Measurements from ENCODE around the gene PPP2R2C.

The PPP2R2C gene

GRCh38 chr4:6516281-6516680 is 43.9 kb upstream of the PPP2R2C start:
- no peak overlapping the region for H3K4me3 Mint-ChIP-seq
- H3K27ac Mint-ChIP-seq: no peak overlapping the region
- no peak for DNase-seq
- TF ChIP-seq, protein P1, sequence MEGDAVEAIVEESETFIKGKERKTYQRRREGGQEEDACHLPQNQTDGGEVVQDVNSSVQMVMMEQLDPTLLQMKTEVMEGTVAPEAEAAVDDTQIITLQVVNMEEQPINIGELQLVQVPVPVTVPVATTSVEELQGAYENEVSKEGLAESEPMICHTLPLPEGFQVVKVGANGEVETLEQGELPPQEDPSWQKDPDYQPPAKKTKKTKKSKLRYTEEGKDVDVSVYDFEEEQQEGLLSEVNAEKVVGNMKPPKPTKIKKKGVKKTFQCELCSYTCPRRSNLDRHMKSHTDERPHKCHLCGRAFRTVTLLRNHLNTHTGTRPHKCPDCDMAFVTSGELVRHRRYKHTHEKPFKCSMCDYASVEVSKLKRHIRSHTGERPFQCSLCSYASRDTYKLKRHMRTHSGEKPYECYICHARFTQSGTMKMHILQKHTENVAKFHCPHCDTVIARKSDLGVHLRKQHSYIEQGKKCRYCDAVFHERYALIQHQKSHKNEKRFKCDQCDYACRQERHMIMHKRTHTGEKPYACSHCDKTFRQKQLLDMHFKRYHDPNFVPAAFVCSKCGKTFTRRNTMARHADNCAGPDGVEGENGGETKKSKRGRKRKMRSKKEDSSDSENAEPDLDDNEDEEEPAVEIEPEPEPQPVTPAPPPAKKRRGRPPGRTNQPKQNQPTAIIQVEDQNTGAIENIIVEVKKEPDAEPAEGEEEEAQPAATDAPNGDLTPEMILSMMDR (IDR thresholded peaks at IDR 0.05): no peak
- peaks cover 3% of the 10 kb centered on the region for H3K27me3 Mint-ChIP-seq (ENCODE audit: low read depth, poor library complexity)
- H3K9me3 Mint-ChIP-seq: peaks cover 23% of the 10 kb centered on the region
- H3K36me3 Mint-ChIP-seq (ENCODE audit: low read depth): peaks cover under 1% of the 10 kb centered on the region
- H3K4me1 Mint-ChIP-seq: peaks cover 18% of the 10 kb centered on the region

DNA sequence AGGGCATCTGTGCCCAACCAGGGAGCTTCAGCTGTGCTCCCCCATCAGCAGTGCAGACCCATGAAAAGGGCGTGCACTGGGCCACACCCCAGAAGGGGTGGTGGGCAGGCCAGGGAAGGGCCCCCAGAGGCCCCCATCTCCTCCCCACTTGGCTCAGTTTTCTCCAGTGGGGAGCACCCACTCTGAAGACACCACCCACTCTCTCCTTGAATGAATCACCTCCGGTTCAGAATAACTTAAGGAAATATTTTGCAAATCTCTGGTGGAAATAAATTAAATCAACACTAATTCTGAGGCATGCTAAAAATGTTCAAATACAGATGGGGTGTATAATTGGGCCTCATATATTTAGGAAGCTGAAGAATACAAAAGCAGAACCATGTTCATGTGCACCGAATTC is 41.3 kb upstream of the PPP2R2C start:
- Mint-ChIP-seq H3K4me3 (no peak overlapping the region), H3K36me3 (ENCODE audit: low read depth) (peaks cover 5% of the 10 kb centered on the region), H3K9me3 (peaks cover 44% of the 10 kb centered on the region), H3K27me3 (ENCODE audit: low read depth, poor library complexity) (peaks cover 10% of the 10 kb centered on the region), H3K27ac (no peak overlapping the region), H3K4me1 (no peaks in the 10 kb centered on the region)
- TF ChIP-seq, protein P1 (IDR thresholded peaks at IDR 0.05): no peak
- DNase-seq: no peak

- no peak for DNase-seq
- Mint-ChIP-seq H3K36me3 (ENCODE audit: low read depth) (peaks cover 5% of the 10 kb centered on the region), H3K4me3 (no peak overlapping the region), H3K27ac (no peak overlapping the region), H3K27me3 (ENCODE audit: low read depth, poor library complexity) (peaks cover 21% of the 10 kb centered on the region), H3K4me1 (no peaks in the 10 kb centered on the region), H3K9me3 (peaks cover 68% of the 10 kb centered on the region)
- TF ChIP-seq, protein P1 (IDR thresholded peaks at IDR 0.05): no peak
Observed at GRCh38 chr4:6509587-6509986, 37.2 kb upstream of the PPP2R2C start.

DNA sequence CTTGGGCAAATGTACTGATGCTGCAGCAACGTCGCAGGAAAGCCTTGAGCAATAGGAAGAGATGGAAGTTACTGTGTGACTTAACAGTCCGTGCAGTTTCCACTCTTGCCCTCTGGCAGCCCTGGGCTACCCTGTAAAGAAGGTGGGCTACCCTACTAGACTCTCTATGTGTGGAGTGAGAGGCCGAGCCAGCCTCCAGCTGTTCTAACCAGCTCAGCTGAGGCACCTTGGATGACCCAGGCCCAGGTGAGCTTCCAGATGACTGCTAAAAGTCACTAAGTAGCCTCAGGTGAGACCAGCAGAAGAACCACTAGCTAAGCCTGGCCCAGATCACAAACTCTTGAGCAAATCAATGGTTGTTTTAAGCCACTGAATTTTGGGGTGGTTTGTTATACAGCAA is 34.9 kb upstream of the PPP2R2C start:
- no peak for DNase-seq
- Mint-ChIP-seq H3K36me3 (ENCODE audit: low read depth) (peaks cover 5% of the 10 kb centered on the region), H3K9me3 (peaks cover 71% of the 10 kb centered on the region), H3K27ac (no peak overlapping the region), H3K4me1 (no peaks in the 10 kb centered on the region), H3K27me3 (ENCODE audit: low read depth, poor library complexity) (peaks cover 19% of the 10 kb centered on the region), H3K4me3 (no peak overlapping the region)
- TF ChIP-seq, protein P1 (IDR thresholded peaks at IDR 0.05): no peak

DNA sequence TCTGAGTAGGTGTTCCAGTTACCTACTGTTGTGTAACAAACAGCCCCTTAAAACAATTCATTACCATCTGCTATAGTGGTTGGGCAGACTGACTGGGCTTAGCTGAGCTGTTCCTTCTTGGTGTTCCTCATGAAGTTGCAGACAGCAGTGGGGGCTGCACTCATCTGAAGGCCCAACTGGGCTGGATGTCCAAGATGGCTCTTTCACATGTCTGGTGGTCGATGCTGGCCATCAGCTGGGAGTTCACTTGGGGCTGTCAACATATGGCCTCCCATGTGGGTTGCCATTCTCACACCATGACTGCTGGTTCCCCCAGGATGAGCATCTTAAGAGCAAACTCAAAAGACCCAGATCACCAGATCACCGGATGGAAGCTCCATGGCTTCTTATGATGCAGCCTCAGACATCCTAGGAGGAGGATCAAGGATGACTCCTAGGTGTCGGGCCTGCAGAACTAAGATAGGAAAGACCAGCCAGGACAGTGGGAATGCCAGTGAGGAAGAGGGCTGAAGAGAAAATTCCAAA is 34.3 kb upstream of the PPP2R2C start:
- TF ChIP-seq, protein P1 (IDR thresholded peaks at IDR 0.05): no peak
- no peak for DNase-seq
- Mint-ChIP-seq H3K4me3 (no peak overlapping the region), H3K9me3 (peaks cover 71% of the 10 kb centered on the region), H3K27me3 (ENCODE audit: low read depth, poor library complexity) (peaks cover 22% of the 10 kb centered on the region), H3K4me1 (no peaks in the 10 kb centered on the region), H3K36me3 (ENCODE audit: low read depth) (peaks cover 5% of the 10 kb centered on the region), H3K27ac (no peak overlapping the region)

GRCh38 chr4:6504900-6505496 is 32.6 kb upstream of the PPP2R2C start:
- no peaks in the 10 kb centered on the region for H3K4me1 Mint-ChIP-seq
- peaks cover 27% of the 10 kb centered on the region for H3K27me3 Mint-ChIP-seq (ENCODE audit: low read depth, poor library complexity)
- H3K4me3 Mint-ChIP-seq: no peak overlapping the region
- no peak for DNase-seq
- peaks cover 59% of the 10 kb centered on the region for H3K9me3 Mint-ChIP-seq
- no peaks in the 10 kb centered on the region for H3K36me3 Mint-ChIP-seq (ENCODE audit: low read depth)
- TF ChIP-seq, protein P1 (IDR thresholded peaks at IDR 0.05): no peak
- no peak overlapping the region for H3K27ac Mint-ChIP-seq
